Stimulated activated CD4-positive, alpha-beta T cell treated with anti-CD3 and anti-CD28 coated beads, Interleukin-12 subunit alpha, Interleukin-12 subunit beta, amount 100 ng/mL, for 48 hours (primary cell): ENCODE measurements around the gene SLC2A4.
"Not testable (repeated sequence)": the region's sequence is repeated elsewhere in the genome, so short reads cannot be mapped to it uniquely, and the experiment has no call there.

Experiments used
- DNase-seq, 3 donors: peaks; one replicate each; pipeline ENCODE4 v3.0.0-alpha.2; 2020; ENCODE audit warnings: low read depth in 2 of 3, low spot score in 1 of 3

The SLC2A4 gene

DNA sequence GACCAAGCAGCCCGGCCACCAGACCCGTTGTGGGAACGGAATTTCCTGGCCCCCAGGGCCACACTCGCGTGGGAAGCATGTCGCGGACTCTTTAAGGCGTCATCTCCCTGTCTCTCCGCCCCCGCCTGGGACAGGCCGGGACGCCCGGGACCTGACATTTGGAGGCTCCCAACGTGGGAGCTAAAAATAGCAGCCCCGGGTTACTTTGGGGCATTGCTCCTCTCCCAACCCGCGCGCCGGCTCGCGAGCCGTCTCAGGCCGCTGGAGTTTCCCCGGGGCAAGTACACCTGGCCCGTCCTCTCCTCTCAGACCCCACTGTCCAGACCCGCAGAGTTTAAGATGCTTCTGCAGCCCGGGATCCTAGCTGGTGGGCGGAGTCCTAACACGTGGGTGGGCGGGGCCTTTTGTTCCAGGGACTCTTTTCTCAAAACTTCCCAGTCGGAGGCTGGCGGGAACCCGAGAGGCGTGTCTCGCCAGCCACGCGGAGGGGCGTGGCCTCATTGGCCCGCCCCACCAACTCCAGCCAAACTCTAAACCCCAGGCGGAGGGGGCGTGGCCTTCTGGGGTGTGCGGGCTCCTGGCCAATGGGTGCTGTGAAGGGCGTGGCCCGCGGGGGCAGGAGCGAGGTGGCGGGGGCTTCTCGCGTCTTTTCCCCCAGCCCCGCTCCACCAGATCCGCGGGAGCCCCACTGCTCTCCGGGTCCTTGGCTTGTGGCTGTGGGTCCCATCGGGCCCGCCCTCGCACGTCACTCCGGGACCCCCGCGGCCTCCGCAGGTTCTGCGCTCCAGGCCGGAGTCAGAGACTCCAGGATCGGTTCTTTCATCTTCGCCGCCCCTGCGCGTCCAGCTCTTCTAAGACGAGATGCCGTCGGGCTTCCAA, at the start of gene SLC2A4:
Gene SLC2A4, plus strand, starts transcription at position 645 of the 879 bp plus-strand sequence. Its CDS starts 217 bp downstream, at position 862.
- DNase-seq = peak; percentile 86 to 92 (median 87)

DNA sequence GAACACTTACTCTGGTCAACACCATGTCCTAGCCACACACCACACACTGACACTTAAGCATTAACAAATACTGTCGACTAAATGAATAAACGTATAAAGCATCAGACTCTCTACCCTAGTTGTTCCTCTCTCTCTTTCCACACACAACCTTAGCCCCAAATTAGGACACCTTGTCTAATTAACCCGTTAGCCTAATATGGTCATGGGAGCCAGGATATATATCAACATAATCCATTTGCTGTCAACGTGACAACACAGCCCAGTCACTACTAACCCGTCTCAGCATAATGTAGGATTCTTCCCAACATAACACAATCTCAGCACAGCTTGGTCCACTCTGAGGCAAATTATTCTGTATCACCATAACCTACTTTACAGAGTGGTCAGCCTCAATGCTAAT, 49.4 kb upstream of the SLC2A4 start:
- DNase-seq = no peak

DNA sequence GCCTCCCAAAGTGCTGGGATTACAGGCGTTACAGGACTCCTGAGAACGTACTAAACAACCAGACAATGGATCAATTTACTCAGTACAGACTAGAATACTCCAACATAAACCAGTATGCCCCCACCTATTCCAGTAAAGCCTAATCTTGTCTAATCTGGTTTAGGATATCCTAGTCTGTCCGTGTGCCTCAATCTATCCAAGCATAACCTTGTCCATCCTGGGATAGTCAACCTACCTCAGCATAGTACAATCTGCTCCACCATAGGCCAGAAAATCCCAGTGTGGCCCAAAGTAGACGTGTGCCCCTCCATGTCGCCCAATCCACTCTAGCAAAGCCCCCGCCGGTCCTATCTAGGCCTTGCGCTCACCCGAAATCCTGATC, 47.8 kb upstream of the SLC2A4 start:
- DNase-seq = no peak

DNA sequence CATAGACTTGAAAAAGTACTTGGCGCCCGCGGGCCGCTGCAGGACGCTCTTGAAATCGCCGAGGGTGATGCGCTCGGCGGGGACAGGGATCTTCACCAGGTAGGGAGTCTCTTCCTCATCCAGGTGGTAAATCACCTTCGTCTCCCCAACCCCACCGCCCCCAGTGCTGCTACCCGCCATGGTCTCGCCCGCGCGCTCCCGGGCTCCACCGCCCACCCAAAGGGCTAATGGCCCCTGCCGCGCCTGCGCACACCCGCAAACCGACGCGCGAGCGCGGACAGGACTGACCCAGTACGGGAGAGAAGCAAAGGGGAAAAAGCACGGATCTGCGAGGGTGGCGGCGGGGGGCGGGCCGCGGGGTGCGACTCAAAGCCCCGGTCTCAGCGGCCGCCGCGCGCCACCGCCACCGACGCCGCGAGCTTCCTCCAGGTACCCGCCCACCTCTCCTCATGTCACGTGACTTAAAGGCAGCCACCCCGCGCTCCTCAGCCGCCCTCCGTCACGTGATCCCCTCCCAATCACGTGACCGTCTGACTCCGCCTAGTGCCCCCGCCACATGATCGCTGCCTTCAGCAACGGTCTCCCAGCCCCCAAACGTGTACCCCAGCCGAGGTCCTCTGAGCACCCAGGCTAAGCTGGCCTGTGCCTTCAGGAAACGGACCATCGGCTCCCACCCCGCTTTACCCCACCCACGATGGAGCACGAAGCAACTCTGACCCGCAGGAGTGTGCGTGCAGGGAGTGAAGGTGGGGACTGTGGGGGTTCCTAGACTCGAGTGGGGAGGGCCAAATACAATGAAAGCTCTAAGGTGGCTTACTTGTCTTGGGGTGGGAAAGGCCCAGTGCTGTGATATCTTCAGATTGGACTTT, 47.2 kb upstream of the SLC2A4 start, which contains the start of gene DVL2:
Gene DVL2, minus strand, starts transcription at position 435 of the 869 bp plus-strand sequence. Its CDS starts 255 bp downstream, at position 180.
- peak; percentile 91 to 94 (median 93) for DNase-seq

DNA sequence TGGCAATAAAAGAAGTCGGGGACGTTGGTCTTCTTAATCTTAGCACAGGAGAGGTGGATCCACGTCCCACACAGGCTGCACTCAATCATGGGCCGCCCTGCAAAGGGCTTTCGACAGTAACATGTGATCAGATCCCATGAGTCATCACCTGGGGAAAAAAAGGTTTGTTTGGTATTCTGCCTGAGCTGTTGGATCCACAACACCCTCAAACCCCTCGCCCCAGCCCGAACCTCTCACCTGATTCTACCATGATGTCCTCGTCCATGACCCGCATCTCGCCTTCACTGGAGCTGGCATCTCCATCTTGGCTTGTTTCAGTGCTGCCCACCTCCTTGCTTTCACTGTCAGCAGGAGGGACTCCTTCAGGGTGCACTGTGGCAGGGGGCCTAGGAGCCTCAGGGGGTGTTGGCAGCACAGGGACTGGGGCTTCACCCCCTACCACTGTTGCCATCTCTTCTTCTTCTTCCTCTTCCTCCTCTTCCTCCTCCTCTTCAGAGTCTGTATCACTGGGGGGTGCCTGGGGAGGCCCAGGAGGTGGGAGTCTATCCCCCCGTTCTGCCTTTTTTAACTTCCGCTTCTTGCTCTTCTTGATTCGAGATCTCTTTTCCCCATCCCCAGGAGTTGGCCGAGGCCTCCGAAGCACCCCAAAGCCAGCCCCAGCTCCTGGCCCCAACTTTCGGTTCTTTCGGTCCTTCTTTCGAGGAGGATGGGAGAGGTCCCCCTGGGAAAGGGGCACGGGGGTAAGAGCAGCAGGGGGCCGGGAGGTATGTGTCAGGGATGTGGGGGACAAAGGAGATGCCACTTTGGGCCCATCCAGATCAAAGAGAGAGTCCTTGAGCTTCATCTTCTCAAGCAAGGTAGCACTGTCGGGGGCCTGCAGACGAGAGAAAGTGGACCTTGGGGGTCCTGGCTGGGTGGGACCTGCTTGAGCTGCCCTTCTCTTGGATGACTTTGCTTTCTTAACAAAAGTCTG, 45.5 kb upstream of the SLC2A4 start:
- no peak for DNase-seq

GRCh38 chr17:7236808-7237207, 44.7 kb upstream of the SLC2A4 start:
- DNase-seq = no peak

- no peak for DNase-seq
These were observed 44.2 kb upstream of the SLC2A4 start for GRCh38 chr17:7237266-7237760.

DNA sequence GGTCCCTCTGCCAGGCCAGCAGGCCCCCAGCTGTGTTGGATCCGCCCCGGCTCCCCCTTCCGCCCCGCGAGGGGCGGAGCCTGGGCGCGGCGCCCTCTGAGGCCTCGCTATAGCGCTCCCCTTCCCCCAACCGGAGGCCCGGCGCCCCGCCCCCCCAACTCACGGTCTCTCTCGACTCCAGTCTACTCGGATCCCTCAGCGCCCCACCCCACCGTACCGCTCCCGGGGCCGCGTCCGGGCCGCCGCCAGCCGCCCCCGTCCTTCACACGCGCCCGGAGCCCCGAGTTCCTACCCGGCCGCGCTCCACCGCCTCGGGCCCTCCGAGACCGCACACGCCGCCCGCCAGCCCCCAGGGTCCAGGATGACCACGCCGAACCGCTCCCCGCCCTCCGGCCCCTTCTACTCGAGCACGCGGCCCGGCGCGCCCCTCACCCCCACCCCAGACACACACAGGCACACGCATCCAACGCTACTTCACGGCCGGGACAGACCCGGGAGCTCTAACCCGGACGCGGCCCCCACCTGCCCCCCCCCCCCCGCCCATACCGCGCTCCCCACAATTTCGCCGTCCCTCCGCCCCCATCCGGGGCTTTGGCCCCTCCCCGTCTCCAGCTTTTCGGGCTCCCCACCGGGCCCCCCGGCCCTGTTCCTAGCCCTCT, 43.6 kb upstream of the SLC2A4 start:
- peak; percentile 74 to 85 (median 75) for DNase-seq

DNA sequence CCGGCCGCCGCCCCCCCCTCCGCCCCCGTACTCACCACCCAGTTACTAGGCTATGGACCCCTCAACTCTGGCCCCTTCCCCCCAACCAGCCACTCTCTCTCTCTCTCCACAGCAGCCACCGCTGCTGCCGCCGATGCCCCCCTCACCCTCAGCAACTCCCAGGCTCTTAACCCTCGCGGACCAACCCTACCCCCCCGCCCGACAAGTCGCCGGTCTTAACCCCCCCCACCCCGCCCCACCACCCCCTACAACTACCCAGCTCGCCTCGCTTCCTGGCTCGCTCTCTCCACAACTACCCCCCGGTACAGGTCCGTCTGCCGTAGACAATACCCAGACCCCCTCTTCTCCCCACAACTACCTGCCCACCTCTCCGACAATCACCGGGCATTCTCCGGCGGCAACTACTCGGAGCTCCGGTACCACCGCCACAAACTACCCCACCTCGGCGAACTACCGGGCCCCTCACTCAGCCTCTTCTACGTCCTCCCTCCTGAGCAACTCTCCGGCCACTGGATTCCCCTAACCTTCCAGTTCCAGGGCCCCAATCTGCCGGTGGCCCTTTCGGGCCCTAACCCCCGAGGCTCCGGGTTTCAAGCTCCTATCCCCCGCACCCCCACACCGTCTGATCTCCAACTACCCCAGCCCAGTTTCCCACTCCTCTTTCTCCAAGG, 43.0 kb upstream of the SLC2A4 start:
- DNase-seq = no peak

GRCh38 chr17:7239091-7240027, 42.2 kb upstream of the SLC2A4 start, which contains the start of gene PHF23:
Gene PHF23 (minus strand): TSS chr17:7239457. CDS start chr17:7239279, 178 bp downstream.
- DNase-seq = peak; percentile 92 to 97 (median 95)

DNA sequence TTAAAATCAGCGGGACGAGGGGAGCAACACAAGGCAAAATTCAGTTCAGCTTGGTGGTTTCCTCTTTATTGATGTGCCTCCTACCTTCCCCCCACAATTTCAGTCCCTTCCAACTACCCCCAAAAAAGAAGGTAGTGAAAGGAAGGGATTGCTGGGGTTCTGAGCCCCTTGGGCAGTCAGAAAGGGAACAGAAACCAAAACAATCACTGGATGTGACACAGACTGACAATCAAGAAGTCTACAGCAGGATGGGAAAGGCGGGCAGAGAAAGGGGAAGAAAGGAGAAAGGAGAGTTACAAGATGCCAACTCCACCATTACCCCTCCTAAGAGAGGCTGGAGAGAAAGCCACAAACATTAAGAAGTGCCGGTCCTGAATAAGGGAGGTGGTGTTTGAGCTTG, 41.1 kb upstream of the SLC2A4 start:
- DNase-seq = no peak

- DNase-seq = no peak
These were observed 40.3 kb upstream of the SLC2A4 start for GRCh38 chr17:7241090-7241733.

DNA sequence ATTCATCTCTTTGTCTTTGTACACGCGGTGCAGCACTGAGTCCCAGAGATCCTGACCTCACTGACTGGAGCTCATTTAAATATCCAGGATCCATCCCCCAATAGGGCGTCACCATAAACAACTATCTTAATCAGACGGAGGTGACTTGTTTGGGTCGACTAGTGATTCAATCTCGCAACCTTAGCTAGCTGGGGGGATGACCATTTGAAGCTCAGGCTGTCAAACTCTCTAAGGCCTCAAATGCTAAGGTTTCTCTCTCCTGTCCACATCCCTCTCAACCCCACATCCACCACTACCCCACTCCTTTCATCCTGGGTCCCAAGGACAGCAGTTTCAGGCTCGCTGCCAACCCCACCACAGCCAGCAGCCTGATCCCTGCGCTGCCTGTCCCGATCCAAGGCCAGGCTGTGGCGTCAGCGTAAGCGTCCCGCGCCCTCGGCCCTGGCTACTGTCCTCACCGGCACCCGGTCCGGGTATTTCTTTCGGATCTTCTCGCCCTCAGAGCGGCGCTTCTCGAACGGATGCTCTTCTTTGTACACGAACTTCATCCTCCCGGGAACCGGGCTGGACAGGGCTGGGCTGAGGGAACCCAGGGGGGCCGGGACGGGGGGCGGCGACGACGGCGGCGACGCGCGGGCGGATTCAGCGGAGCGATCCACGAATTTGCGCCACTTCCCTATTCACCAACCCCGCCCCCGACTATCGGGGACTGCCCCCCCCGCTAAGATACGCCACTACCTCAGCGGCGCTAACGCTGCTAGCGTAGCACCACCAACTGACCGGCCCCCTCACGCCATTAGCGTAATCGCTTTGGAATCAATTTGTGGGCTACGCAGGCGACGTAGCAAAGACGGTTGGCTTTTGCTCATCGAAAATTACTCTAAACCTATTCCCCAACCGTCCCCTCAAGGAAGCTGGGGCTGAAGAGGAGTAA, 39.5 kb upstream of the SLC2A4 start, which contains the start of gene GABARAP:
Gene GABARAP, minus strand, starts transcription at position 667 of the 934 bp plus-strand sequence. Its CDS starts 119 bp downstream, at position 548.
- DNase-seq = peak; percentile 85 to 96 (median 89)

DNA sequence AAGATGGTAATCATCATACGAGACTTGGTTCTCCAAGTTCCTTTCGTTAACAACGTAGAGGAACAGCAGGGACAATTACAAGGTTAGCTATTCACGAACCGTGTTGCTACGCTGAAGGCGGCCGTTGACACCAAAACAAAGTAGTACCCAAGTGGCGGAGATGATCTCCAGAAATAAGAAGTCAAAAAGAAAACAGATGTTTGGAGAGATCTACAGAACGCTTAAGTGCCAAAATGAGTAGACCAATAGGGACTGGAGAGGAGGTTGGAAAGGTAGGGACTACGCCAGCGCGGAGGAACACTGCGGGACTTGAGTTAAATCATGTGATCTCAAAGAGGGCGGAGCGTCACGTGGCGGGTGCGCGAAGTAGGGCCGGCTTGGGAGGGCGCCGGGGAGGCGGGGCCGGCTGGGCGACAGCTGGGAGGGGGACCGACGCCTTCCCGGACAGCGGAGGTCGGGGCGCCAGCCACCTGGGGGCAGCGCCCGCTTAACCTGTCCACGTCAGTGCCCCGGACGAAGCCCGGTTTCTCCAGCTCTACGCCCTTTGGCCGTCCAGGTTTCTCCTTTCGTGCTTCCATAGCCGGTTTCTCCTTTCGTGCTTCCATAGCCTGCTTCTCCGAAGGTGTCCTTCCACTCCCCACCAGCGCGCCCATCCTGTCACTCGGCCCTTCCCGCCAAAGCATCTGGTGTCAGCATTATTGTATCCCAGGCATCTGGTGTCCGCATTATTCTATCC, 38.6 kb upstream of the SLC2A4 start:
- DNase-seq = peak; percentile 82 to 88 (median 87)

DNA sequence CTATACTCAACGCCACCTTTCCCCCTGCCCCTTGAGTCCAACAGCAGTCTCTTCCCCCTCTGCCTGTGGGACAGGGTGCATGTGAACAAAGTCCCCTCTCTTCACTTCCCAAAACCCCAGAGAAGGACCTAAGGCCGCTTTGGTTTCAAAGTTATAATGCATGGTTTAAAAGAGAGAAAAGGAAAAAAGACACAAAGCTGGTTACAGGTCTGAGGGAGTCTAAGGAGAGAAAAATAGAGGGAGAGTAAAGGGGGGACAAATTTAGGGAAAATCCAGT, 38.1 kb upstream of the SLC2A4 start:
- DNase-seq = no peak

DNA sequence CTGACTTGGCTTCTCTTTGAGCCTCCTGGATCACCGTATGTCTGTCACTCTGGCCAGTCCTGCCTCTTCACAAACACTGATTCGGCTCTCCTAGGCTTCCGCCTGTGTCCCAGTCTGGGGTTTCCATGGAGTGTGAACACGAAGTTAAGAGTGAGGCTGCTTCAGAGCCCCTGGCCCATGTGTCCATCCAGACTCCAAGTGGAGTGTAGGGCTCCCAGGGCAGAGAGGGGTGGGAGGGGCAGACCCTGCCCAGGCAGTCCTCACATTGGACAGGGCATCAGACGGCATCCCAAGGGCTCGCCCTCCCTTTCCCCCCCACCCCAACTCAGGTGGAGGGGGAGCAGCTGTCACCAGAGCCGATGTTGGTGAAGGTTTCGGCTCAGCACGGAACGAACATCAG, 37.7 kb upstream of the SLC2A4 start:
- DNase-seq = not testable (repeated sequence)
